ENCODE data around the gene CD2BP2.

The CD2BP2 gene

GRCh38 chr16:30351586-30352419 lies 3.3 kb downstream of the CD2BP2 start:
- peak; percentile 72 for DNase-seq (ENCODE audit: low read depth)
- TF ChIP-seq, protein P1, sequence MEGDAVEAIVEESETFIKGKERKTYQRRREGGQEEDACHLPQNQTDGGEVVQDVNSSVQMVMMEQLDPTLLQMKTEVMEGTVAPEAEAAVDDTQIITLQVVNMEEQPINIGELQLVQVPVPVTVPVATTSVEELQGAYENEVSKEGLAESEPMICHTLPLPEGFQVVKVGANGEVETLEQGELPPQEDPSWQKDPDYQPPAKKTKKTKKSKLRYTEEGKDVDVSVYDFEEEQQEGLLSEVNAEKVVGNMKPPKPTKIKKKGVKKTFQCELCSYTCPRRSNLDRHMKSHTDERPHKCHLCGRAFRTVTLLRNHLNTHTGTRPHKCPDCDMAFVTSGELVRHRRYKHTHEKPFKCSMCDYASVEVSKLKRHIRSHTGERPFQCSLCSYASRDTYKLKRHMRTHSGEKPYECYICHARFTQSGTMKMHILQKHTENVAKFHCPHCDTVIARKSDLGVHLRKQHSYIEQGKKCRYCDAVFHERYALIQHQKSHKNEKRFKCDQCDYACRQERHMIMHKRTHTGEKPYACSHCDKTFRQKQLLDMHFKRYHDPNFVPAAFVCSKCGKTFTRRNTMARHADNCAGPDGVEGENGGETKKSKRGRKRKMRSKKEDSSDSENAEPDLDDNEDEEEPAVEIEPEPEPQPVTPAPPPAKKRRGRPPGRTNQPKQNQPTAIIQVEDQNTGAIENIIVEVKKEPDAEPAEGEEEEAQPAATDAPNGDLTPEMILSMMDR (IDR thresholded peaks at IDR 0.05; ENCODE audit: control insufficient read depth, insufficient read depth, low read depth, low read length, missing control alignments) = no peak

DNA sequence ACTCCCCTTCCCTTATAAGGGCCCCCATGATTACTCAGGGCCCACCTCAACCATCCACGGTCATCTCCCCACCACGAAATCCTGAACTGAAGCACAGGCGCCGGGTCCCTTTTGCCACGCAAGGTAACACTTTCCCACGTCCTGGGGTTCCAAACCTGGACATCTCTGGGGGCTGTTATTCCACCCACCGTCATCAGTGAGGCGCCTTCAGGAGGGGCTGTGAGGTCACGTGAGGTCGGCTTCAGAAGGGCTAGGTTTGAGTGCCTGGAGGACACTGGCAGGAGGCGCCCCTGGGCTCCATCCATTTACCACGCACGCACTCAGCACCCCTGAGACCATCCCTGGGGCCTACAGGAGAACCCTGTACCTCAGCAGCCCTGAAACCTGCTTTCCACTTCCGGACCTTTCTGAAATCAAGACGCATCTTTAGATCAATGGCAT lies 4.1 kb downstream of the CD2BP2 start:
- no peak for DNase-seq (ENCODE audit: low read depth)
- no peak overlapping the region for H3K4me3 ChIP-seq (ENCODE audit: control insufficient read depth, low read depth, low read length)
- TF ChIP-seq, protein P1 (IDR thresholded peaks at IDR 0.05; ENCODE audit: control insufficient read depth, insufficient read depth, low read depth, low read length, missing control alignments) = no peak

More at GRCh38 chr16:30351586-30352419, 3.3 kb downstream of the CD2BP2 start:
- H3K4me3 ChIP-seq (ENCODE audit: control insufficient read depth, low read depth, low read length) = no peak overlapping the region

DNA sequence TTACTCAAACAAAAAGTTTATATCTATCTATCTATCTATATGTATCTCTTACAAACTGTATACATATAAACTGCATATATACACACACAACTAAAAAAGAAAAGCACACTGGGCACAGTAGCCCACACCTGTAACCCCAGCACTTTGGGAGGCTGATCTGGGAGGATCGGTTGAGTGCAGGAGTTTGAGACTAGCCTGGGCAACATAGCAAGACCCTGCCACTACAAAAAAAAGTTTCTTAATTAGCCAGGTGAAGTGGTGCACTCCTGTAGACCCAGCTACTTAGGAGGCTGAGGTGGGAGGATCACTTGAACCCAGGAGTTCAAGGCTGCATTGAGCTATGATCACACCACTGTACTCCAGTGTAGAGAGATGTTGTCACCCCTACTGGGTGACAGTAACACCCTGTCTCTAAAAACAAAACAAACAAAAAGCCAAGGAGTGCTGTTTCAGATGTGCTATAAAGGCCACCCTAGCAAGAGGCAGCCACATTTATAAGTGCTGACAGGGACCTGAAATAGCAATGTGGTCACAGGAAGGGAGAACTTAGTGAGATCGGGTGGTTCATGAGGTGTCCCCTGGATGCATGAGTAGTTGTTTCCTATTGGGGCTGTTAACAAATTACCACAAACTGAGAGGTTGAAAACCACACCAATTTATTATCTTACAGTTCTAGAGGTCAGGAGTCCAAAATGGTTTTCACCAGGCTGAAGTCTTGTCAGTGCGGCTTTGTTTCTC lies 4.8 kb downstream of the CD2BP2 start:
- TF ChIP-seq, protein P1 (IDR thresholded peaks at IDR 0.05; ENCODE audit: control insufficient read depth, insufficient read depth, low read depth, low read length, missing control alignments) = no peak

GRCh38 chr16:30349675-30350074 lies 5.4 kb downstream of the CD2BP2 start:
- TF ChIP-seq, protein P1 (IDR thresholded peaks at IDR 0.05; ENCODE audit: control insufficient read depth, insufficient read depth, low read depth, low read length, missing control alignments) = no peak
- H3K4me3 ChIP-seq (ENCODE audit: control insufficient read depth, low read depth, low read length) = no peak overlapping the region
- DNase-seq (ENCODE audit: low read depth) = no peak

More for the DNA sequence above, 4.8 kb downstream of the CD2BP2 start:
- no peak overlapping the region for H3K4me3 ChIP-seq (ENCODE audit: control insufficient read depth, low read depth, low read length)
- no peak for DNase-seq (ENCODE audit: low read depth)

DNA sequence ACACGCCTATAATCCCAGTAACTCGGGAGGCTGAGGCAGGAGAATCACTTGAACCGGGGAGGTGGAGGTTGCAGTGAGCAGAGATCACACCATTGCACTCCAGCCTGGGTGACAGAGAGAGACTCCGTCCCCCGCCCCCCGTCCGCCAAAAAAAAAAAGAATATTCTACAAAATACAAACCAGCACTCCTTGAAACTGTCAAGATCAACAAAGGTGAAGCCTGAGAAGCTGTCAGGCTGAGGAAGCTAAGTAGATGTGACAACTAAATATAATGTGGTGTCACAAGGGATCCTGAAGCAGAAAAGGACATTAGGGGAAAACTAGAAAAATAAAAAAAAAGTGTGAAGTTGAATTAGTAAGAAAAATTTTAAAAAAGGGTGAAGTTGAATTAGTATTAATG lies 6.2 kb downstream of the CD2BP2 start:
- no peak for DNase-seq (ENCODE audit: low read depth)
- H3K4me3 ChIP-seq (ENCODE audit: control insufficient read depth, low read depth, low read length) = no peak overlapping the region
- TF ChIP-seq, protein P1 (IDR thresholded peaks at IDR 0.05; ENCODE audit: control insufficient read depth, insufficient read depth, low read depth, low read length, missing control alignments) = no peak

DNA sequence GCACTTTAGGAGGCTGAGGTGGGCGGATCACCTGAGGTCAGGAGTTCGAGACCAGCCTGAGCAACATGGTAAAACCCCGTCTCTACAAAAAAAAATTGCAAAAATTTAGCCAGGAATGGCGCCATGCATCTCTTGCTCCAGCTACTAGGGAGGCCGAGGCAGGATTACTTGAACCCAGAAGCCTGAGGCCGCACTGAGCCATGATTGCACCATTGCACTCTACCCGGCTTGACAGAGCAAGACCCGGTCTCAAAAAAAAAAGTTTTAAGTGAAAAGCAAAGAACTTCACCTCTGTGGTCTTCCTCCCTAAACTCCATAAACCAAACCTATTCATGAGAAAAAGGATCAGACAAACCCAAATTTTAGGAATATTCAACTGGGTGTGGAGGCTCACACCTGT lies 7.0 kb downstream of the CD2BP2 start:
- DNase-seq (ENCODE audit: low read depth) = no peak
- H3K4me3 ChIP-seq (ENCODE audit: control insufficient read depth, low read depth, low read length) = no peak overlapping the region
- TF ChIP-seq, protein P1 (IDR thresholded peaks at IDR 0.05; ENCODE audit: control insufficient read depth, insufficient read depth, low read depth, low read length, missing control alignments) = no peak

Measured in AG09309 (cell line).